HG02798 (cell line): ENCODE data around the gene ASAP2.

ENCODE experiments used
- ATAC-seq: cut with Tn5 transposase; IDR thresholded peaks from one replicate; pipeline ENCODE4 v1.9.1; 2021; ENCODE audit warnings: mild to moderate bottlenecking; ENCODE audit not compliant: unreplicated experiment, poor library complexity

ASAP2 gene

GRCh38 chr2:9205963-9206948 is at the start of gene ASAP2:
Gene ASAP2, plus strand, starts transcription at chr2:9206812. Its CDS starts 293 bp downstream, at chr2:9207105.
- ATAC-seq, result peak; percentile 68

DNA sequence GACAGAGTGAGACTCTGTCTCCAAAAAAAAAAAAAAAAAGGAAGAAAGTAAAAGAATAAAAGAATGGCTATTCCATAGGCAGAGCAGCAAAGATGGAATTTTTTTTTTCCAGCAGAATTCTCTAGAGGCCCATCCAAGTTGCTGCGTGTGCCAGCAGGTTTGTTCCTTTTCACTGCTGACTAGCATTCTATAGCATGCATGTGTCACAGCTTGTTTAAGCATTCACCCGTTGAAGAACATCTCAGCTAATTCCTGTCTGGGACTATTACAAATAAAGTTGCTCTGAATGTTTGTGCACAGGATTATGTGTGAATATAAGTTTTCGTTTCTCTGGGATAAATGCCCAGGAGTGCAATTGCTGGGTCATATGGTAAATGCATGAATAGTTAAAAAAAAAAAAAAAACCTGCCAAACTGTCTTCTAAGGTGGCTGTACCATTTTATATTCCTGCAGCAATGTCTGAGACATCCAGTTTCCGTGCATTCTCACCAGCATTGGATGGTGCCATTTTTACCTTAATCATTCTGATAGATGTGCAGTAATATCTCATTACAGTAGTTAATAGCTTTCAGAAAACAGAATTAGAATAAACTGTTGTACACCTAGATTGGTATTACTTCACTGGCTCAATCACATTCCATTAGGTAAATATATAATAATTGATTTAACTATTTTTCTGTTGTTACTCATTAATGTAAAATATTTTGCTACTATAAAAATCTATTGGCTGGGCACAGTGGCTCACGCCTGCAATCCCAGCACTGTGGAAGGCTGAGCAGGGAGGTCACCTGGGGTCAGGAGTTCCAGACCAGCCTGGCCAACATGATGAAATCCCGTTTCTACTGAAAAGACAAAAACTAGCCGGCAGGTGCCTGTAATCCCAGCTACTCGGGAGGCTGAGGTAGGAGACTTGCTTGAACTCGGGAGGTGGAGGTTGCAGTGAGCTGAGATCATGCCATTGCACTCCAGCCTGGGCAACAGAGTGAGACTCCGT is 47.5 kb upstream of the ASAP2 start:
- no peak for ATAC-seq

GRCh38 chr2:9160732-9161131 is 45.9 kb upstream of the ASAP2 start:
- ATAC-seq, result no peak

- ATAC-seq, result no peak
Observed at GRCh38 chr2:9162841-9163240, 43.8 kb upstream of the ASAP2 start.

- ATAC-seq, result no peak
Observed at GRCh38 chr2:9163306-9164111, 43.1 kb upstream of the ASAP2 start.

DNA sequence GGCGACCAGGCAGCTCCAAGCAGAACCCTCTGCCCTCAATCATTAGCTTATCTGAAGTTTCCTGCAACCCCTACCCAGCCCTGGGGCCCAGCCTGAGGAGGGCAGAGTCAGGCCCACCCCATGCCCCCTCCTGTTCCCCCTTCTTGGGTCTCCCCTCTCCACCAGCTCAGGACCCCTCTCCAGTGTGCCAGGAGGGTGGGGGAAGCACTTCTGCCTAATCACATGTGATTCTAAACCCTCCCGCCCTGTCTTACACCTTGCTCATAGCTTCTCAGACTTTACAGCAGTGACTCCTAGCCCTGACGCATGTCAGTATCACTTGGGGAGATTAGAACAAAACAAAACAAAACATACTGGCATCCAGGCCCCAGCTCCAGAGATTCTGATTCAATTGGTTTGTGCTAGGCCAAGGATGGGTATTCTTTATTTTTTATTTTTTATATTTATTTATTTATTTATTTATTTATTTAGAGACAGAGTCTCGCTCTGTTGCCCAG is 42.5 kb upstream of the ASAP2 start:
- ATAC-seq, result no peak

- ATAC-seq, result no peak
Observed at GRCh38 chr2:9165625-9166024, 41.0 kb upstream of the ASAP2 start.

GRCh38 chr2:9166579-9167377 is 39.8 kb upstream of the ASAP2 start:
- ATAC-seq, result no peak

GRCh38 chr2:9167718-9168657 is 38.6 kb upstream of the ASAP2 start:
- ATAC-seq, result no peak

- no peak for ATAC-seq
Observed at GRCh38 chr2:9168821-9169221, 37.8 kb upstream of the ASAP2 start.

DNA sequence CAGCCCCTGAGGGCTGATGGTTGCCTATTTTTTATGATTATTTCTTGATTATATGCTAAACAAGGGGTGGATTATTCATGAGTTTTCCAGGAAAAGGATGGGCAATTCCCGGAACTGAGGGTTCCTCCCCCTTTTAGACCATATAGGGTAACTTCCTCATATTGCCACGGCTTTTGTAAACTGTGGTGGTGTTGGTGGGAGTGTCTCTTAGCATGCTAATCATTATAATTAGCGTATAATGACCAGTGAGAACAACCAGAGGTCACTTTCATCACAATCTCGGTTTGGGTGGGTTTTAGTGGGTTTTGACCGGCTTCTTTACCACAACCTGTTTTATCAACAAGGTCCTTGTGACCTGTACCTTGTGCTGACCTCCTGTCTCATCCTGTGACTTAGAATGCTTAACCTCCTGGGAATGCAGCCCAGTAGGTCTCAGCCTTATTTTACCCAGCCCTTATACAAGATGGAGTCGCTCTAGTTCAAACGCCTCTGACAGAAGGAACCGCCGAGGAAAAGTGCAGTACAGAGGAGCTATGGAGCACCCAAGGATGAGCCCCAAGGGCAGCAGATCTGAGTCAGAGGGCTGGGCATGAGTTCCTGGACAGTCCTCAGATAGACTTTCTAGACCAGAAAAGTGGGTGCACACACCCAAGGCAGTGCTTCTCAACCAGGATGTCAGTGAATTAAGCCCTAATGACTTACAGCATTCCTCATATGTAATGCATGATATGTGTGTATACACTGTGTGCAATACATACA is 37.1 kb upstream of the ASAP2 start:
- ATAC-seq, result no peak

DNA sequence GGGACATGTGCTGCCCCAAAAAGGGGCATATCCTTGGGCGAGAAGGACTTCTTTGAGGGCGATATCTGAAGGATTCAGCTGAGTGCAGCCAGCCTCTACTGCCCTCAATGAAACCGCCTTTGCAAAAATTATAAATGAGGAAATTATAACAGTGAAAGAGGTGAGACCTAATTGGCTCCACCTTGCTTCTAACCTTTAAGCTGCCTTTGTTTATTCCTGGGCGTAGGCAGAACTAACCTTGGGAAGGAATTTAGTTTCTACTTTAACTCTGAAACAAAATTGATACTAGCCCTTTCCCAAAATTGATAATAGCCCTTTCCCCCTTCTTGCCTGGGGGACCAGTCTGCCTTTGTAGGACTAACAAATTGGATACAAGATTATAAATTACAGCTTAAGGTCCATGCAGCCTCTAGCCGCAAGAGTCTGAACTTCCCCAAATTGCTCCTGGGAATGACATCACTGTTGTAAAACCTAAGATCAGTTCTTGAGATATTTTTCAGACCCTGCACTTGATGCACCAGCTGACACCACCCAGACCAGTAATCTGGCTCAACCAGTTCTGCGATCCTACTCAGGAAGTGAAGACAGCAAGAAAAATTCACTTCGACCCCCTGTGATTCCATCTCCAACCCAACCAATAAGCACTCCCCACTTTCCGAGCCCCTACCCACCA is 36.0 kb upstream of the ASAP2 start:
- no peak for ATAC-seq

GRCh38 chr2:9174771-9175437 is 31.7 kb upstream of the ASAP2 start:
- ATAC-seq, result no peak

DNA sequence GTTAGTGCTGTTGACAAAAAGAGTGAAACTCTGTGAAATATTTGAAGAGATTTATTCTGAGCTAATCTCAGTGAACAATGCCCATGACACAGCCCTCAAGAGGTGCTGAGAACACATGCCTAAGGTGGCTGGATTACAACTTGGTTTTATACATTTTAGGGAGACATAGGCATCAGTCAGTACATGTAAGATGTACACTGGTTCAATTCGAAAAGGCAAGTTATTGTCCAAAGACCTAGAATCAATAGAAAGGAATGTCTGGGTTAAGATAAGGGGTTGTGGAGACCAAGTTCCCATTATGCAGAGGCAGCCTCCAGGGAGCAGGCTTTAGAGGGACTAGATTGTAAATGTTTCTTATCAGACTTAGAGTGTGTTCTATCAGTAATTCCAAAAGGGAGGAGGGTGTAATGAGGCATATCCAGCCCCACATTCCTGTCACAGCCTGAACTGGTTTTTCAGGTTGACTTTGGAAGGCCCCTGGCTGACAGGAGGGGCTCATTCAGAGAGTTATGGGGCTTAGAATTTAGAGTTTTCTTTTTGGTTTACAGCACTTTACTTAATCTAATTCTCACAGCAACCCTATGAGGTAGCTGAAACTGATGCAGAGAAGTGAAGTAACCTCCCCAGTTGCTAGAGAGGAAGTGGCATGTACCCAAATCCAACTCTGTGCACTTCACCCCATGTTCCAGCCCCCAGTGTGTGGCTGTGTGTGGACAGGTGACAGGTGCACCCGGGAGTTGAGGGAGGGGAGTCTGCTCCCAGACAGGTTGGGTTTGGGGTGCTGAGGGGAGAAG is 28.3 kb upstream of the ASAP2 start:
- ATAC-seq, result peak; percentile 53

- peak; percentile 79 for ATAC-seq
Observed at GRCh38 chr2:9178904-9179571, 27.6 kb upstream of the ASAP2 start.
